GM18873 (cell line): ENCODE measurements around the gene ABCA3.

Experiments
- ATAC-seq: cut with Tn5 transposase; IDR thresholded peaks from one replicate; pipeline ENCODE4 v1.9.1; 2021; ENCODE audit warnings: mild to moderate bottlenecking, moderate library complexity, moderate number of reproducible peaks; ENCODE audit not compliant: unreplicated experiment, low FRiP score

The ABCA3 gene

GRCh38 chr16:2358811-2359210 lies 18.3 kb upstream of the ABCA3 start:
- ATAC-seq = no peak

GRCh38 chr16:2357331-2357730 lies 16.8 kb upstream of the ABCA3 start:
- no peak for ATAC-seq

- ATAC-seq = no peak
Measured at GRCh38 chr16:2350500-2350899, 10.0 kb upstream of the ABCA3 start.

GRCh38 chr16:2343211-2343610 lies 2.7 kb upstream of the ABCA3 start:
- ATAC-seq = no peak

GRCh38 chr16:2341456-2342447 lies 1.2 kb upstream of the ABCA3 start:
- no peak for ATAC-seq

GRCh38 chr16:2339521-2340484 lies 725 bp downstream of the ABCA3 start:
- peak; percentile 21 for ATAC-seq

- ATAC-seq = no peak
Measured at GRCh38 chr16:2337431-2338296, 2.9 kb downstream of the ABCA3 start.

GRCh38 chr16:2335286-2335895 lies 5.1 kb downstream of the ABCA3 start:
- no peak for ATAC-seq

- no peak for ATAC-seq
Measured at GRCh38 chr16:2333772-2334379, 6.7 kb downstream of the ABCA3 start.

- ATAC-seq = no peak
Measured at GRCh38 chr16:2333231-2333630, 7.3 kb downstream of the ABCA3 start.

GRCh38 chr16:2331931-2332267 lies 8.6 kb downstream of the ABCA3 start:
- no peak for ATAC-seq

- no peak for ATAC-seq
Measured at GRCh38 chr16:2331199-2331930, 9.2 kb downstream of the ABCA3 start.

- ATAC-seq = no peak
Measured at GRCh38 chr16:2329532-2329931, 11.0 kb downstream of the ABCA3 start.

- no peak for ATAC-seq
Measured at GRCh38 chr16:2328428-2328827, 12.1 kb downstream of the ABCA3 start.

GRCh38 chr16:2326191-2326590 lies 14.3 kb downstream of the ABCA3 start:
- ATAC-seq = no peak

- no peak for ATAC-seq
Measured at GRCh38 chr16:2325791-2326190, 14.7 kb downstream of the ABCA3 start.

- no peak for ATAC-seq
Measured at GRCh38 chr16:2325181-2325580, 15.3 kb downstream of the ABCA3 start.

- ATAC-seq = no peak
Measured at GRCh38 chr16:2324296-2324859, 16.1 kb downstream of the ABCA3 start.
